Omental fat pad (tissue), 4 donors: Measurements from ENCODE around the gene ATG16L1. TPM values are rescaled to one million over a fixed set of nuclear protein-coding genes. Genes with fewer than 3 reads are reported as not detected.

Experiments
- ATAC-seq: fragments of 150-250 bp; one replicate; pipeline ENCODE4 v1.9.1; 2016; ENCODE audit warnings: mild to moderate bottlenecking, moderate library complexity; ENCODE audit not compliant: low FRiP score
- DNase-seq: peaks from one replicate; pipeline ENCODE4 v3.0.0-alpha.2; 2019; ENCODE audit warnings: low spot score
- total RNA-seq, 4 donors: library from RNA; depleted of rRNA; stranded (reverse); fragments of >200 nt; gene quantifications; one replicate each; pipeline ENCODE4 v1.1.0, GENCODE V29; 2016
- TF ChIP-seq, protein P1 (sequence below), 3 donors: fragments of 450-650 bp; IDR thresholded peaks; one replicate each; pipeline ENCODE4 v1.5.1; 2016 to 2017; ENCODE audit warnings: antibody characterized with exemption in 3 of 3, mild to moderate bottlenecking in 3 of 3, moderate library complexity in 2 of 3

ATG16L1 gene
- total RNA-seq, 4 donors from 2014 or later = 20.6 to 55.2 (median 27.6) TPM

GRCh38 chr2:233256048-233256447 lies 4.6 kb downstream of the ATG16L1 start:
- no peak for ATAC-seq
- no peak for DNase-seq
- TF ChIP-seq, protein P1, sequence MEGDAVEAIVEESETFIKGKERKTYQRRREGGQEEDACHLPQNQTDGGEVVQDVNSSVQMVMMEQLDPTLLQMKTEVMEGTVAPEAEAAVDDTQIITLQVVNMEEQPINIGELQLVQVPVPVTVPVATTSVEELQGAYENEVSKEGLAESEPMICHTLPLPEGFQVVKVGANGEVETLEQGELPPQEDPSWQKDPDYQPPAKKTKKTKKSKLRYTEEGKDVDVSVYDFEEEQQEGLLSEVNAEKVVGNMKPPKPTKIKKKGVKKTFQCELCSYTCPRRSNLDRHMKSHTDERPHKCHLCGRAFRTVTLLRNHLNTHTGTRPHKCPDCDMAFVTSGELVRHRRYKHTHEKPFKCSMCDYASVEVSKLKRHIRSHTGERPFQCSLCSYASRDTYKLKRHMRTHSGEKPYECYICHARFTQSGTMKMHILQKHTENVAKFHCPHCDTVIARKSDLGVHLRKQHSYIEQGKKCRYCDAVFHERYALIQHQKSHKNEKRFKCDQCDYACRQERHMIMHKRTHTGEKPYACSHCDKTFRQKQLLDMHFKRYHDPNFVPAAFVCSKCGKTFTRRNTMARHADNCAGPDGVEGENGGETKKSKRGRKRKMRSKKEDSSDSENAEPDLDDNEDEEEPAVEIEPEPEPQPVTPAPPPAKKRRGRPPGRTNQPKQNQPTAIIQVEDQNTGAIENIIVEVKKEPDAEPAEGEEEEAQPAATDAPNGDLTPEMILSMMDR (IDR thresholded peaks at IDR 0.05) = no peak

DNA sequence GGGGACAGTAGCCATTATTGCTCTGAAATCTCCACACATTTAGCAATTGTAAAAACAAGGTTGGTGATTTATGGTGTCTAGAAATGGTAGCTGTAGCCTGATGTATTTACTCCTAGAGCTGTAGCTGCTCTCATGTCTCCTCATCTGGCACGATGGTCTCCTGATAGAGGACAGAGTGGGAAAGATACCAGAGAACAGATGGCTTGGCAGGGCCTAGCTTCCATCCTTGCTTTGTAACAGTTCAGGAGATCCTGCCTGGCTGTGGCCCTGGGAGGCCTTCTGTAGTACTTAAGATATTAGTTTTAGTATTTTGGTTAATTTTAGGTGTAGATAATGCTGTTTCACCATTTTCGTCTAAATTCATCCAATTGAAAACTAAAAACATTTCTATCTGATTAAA lies 6.7 kb downstream of the ATG16L1 start:
- DNase-seq (no peak), ATAC-seq (no peak)
- TF ChIP-seq, protein P1 (IDR thresholded peaks at IDR 0.05) = no peak

- ATAC-seq (no peak), DNase-seq (no peak)
- TF ChIP-seq, protein P1 (IDR thresholded peaks at IDR 0.05) = no peak
Observed at GRCh38 chr2:233259730-233260129, 8.3 kb downstream of the ATG16L1 start.

DNA sequence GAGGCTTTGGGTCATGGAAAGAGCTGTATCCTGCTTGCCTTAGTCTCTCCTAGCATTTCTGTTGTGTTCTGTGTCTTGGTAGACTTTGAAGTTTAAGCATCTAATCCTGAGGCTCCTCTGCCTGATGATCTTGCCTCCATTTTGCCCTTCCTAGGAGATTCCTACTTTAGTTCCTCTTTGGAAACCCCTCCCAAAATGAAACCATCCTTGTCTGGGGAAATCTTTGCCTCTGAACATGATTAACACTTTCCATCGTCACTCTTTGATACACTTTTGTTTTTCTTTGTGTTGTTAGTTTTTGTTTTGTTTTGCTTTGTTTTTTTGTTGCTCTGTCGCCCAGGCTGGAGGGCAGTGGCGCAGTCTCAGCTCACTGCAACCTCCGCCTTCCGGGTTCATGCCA lies 9.2 kb downstream of the ATG16L1 start:
- no peak for DNase-seq
- ATAC-seq = no peak
- TF ChIP-seq, protein P1 (IDR thresholded peaks at IDR 0.05) = no peak

DNA sequence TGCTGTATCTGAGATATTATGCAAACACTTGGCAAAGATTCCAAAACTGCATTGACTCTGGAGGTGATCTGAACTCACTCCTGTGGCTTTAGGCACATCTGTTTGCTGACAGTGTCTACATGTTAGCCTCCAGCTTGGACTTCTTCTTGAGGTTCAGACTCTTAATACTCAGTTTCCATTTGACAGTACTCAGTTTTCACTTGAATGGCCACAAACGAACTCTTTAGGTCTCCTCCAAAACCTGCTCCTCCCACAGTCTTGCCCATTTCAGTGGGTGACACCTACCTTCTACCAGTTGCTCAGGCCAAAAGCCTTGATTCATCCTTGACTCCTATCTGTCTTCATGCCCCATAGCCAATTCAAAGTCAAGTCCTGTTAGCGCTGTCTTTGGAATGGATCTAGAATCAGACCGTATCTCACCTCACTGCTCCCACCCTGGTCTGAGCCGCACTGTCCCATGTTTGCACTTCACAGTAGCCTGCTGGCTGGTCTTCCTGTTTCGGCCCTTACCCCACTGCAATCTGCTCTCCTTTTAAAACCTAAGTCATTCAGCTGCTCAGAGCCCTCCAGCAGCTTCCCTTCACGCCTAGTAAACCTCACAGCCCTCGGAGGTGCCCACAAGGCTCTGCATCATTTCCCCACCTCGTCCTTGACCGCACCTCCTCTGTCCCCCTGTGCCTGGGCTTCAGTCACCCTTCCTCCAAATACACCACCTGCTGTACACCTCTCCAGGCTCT lies 10.5 kb downstream of the ATG16L1 start:
- TF ChIP-seq, protein P1 (IDR thresholded peaks at IDR 0.05) = no peak
- ATAC-seq = no peak
- no peak for DNase-seq

GRCh38 chr2:233262562-233262961 lies 11.1 kb downstream of the ATG16L1 start:
- no peak for ATAC-seq
- TF ChIP-seq, protein P1 (IDR thresholded peaks at IDR 0.05) = no peak
- DNase-seq = no peak

DNA sequence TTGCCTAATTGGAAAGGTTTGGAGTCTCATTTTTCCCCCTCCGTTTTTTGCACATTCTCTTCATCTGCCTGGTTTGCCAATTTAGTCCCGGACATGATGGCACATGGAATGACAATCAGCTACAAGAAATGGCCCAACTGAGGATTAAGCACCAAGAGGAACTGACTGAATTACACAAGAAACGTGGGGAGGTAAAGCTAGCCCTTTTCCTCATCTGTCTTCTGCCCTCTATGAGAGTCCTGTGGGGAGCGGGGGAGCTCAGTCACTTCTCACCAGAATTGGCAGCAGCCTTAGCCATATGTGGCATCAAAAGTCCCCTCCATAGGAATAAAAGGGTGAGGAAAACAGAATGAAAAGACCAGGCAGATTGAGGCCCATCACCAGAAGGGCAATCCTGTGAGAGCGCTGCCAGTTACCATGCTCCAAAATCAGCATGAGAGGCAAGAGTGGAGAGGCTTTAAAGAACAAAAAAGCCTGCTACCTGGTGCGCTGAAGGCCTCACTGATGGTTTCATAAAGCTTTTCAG lies 11.6 kb downstream of the ATG16L1 start:
- no peak for ATAC-seq

More for the DNA sequence above, 11.6 kb downstream of the ATG16L1 start:
- DNase-seq = no peak
- TF ChIP-seq, protein P1 (IDR thresholded peaks at IDR 0.05) = no peak
